Esophagus mucosa (tissue), 1 donor: ENCODE results near the gene DDX10. TPM values are rescaled to one million over a fixed set of nuclear protein-coding genes. Genes with fewer than 3 reads are reported as not detected.

Experiments used
- ATAC-seq: fragments of 200-7000 bp; cut with Tn5 transposase; one replicate; pipeline ENCODE4 v1.9.1; 2020
- total RNA-seq: library from RNA; stranded (reverse); gene quantifications from one replicate; pipeline ENCODE4 v1.2.4, GENCODE V29; 2023
- donor health status: DM: yes; HTN: yes; CAD: no.

The DDX10 gene
- total RNA-seq, 1 donor from 2014 or later: 16.1 TPM

- no peak for ATAC-seq
Measured at GRCh38 chr11:108662700-108663099, 2.2 kb upstream of the DDX10 start.

- ATAC-seq: no peak
Measured at GRCh38 chr11:108663154-108663877, 1.6 kb upstream of the DDX10 start.

GRCh38 chr11:108666373-108666772, 1.5 kb downstream of the DDX10 start:
- no peak for ATAC-seq

- ATAC-seq: no peak
Measured at GRCh38 chr11:108669286-108669685, 4.4 kb downstream of the DDX10 start.

- ATAC-seq: no peak
Measured at GRCh38 chr11:108669711-108670110, 4.8 kb downstream of the DDX10 start.

GRCh38 chr11:108670451-108670850, 5.6 kb downstream of the DDX10 start:
- ATAC-seq: no peak

GRCh38 chr11:108672113-108672512, 7.2 kb downstream of the DDX10 start:
- ATAC-seq: no peak

- no peak for ATAC-seq
Measured at GRCh38 chr11:108672786-108673185, 7.9 kb downstream of the DDX10 start.

- ATAC-seq: no peak
Measured at GRCh38 chr11:108679045-108679444, 14.2 kb downstream of the DDX10 start.

GRCh38 chr11:108680271-108680670, 15.4 kb downstream of the DDX10 start:
- ATAC-seq: no peak

GRCh38 chr11:108685419-108686130, 20.7 kb downstream of the DDX10 start:
- no peak for ATAC-seq

GRCh38 chr11:108693852-108694251, 29.0 kb downstream of the DDX10 start:
- ATAC-seq: no peak

- no peak for ATAC-seq
Measured at GRCh38 chr11:108694846-108695245, 30.0 kb downstream of the DDX10 start.

- ATAC-seq: peak; percentile 81
Measured at GRCh38 chr11:108697872-108698473, 33.1 kb downstream of the DDX10 start.

- ATAC-seq: peak; percentile 88
Measured at GRCh38 chr11:108698844-108699642, 34.2 kb downstream of the DDX10 start.

- ATAC-seq: no peak
Measured at GRCh38 chr11:108703916-108704315, 39.0 kb downstream of the DDX10 start.

- ATAC-seq: no peak
Measured at GRCh38 chr11:108705061-108705460, 40.2 kb downstream of the DDX10 start.

- no peak for ATAC-seq
Measured at GRCh38 chr11:108708173-108708572, 43.3 kb downstream of the DDX10 start.

- no peak for ATAC-seq
Measured at GRCh38 chr11:108709741-108710140, 44.9 kb downstream of the DDX10 start.

GRCh38 chr11:108713076-108713790, 48.4 kb downstream of the DDX10 start:
- no peak for ATAC-seq

GRCh38 chr11:108715239-108715638, 50.4 kb downstream of the DDX10 start:
- ATAC-seq: no peak

- no peak for ATAC-seq
Measured at GRCh38 chr11:108718466-108718865, 53.6 kb downstream of the DDX10 start.
